H1 (cell line): Measurements from ENCODE around the gene IFNL1. TPM values are rescaled to one million over a fixed set of nuclear protein-coding genes. Genes with fewer than 3 reads are reported as not detected.

Experiments
- SAP30 ChIP-seq: fragments of 300-600 bp; sonication (generic); IDR thresholded peaks from 2 replicates; pipeline ENCODE4 v1.7.1; 2012; ENCODE audit warnings: low read length, moderate library complexity, mild to moderate bottlenecking, inconsistent platforms; ENCODE audit not compliant: insufficient read depth, insufficient replicate concordance
- polyA plus RNA-seq, 7 experiments: library from polyadenylated mRNA; depleted of rRNA in 3 of 7; stranded (reverse) in 5 of 7; unstranded in 2 of 7; fragments of >200 nt in 5 of 7; fragments of 200-250 nt in 2 of 7; gene quantifications; 1 replicate in 5 of 7; 2 replicates in 1 of 7; 4 replicates in 1 of 7; pipeline versions ENCODE4 v1.2.1 to v1.2.3, GENCODE V29; 2011 to 2013; ENCODE audit warnings: missing spikeins in 2 of 7, mixed read lengths in 2 of 7
- total RNA-seq: library from RNA; stranded (reverse); fragmentation: NEBNext Ultra II Directional; extraction: Animal tissue kit (Norgen Biotek cat#: 25700); gene quantifications from 2 replicates; pipeline ENCODE4 v1.2.1, GENCODE V29; 2021
- TF ChIP-seq, protein P1 (sequence below), 3 experiments: IDR thresholded peaks; 1 replicate in 2 of 3; 2 replicates in 1 of 3; pipeline versions ENCODE4 v1.5.1 to v1.6.1; 2011; ENCODE audit warnings: low read length in 3 of 3, mild to moderate bottlenecking in 3 of 3, inconsistent platforms in 2 of 3, low read depth in 1 of 3, moderate library complexity in 1 of 3; ENCODE audit not compliant: insufficient read depth in 1 of 3; ENCODE audit errors: control extremely low read depth in 1 of 3
- TF ChIP-seq, protein P2 (sequence below): IDR thresholded peaks from 2 replicates; pipeline ENCODE4 v1.6.1; 2012; ENCODE audit warnings: inconsistent platforms

IFNL1 gene
- total and polyA plus RNA-seq, 2 of the 8 experiments (the other 6 are each of a cell fraction or from before 2014, with no cell fraction given): not detected

DNA sequence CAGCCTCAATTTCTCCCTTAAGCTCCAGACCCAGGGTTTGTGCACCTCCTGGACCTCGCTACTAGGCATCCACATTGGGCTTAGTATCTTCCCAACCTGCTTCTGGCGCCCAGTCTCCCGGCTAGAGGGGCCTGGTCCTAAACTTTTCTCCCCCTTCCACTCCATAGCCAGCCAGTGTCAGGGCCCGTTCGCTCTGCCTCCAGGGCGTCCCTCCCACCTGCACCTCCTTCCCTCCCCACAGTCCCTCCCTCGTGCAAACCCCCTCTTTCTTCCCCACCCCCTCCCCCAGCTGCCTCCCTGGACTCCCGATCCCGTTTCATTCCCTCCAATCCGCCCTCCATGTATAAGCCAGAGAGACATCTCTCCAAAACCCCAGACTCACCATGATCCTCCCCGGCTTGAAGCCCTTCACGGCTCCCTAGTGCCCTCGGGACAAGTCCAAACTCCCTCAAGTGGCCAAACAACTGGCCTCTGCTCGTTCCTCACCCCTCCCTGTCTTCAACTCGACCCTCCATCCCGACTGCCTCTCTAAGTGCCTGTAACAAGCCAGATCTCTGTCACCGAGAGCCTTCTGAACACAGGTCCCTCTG lies 45.0 kb downstream of the IFNL1 start (continued):
- TF ChIP-seq, protein P1, sequence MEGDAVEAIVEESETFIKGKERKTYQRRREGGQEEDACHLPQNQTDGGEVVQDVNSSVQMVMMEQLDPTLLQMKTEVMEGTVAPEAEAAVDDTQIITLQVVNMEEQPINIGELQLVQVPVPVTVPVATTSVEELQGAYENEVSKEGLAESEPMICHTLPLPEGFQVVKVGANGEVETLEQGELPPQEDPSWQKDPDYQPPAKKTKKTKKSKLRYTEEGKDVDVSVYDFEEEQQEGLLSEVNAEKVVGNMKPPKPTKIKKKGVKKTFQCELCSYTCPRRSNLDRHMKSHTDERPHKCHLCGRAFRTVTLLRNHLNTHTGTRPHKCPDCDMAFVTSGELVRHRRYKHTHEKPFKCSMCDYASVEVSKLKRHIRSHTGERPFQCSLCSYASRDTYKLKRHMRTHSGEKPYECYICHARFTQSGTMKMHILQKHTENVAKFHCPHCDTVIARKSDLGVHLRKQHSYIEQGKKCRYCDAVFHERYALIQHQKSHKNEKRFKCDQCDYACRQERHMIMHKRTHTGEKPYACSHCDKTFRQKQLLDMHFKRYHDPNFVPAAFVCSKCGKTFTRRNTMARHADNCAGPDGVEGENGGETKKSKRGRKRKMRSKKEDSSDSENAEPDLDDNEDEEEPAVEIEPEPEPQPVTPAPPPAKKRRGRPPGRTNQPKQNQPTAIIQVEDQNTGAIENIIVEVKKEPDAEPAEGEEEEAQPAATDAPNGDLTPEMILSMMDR (IDR thresholded peaks at IDR 0.05; ENCODE audit: control extremely low read depth in 1 of 3, insufficient read depth in 1 of 3, low read depth in 1 of 3, low read length in 3 of 3): peak in 2 of 3 experiments; percentile 8 to 15; a peak in 2 of 4 replicates
- no peak for TF ChIP-seq SAP30
- TF ChIP-seq, protein P2, sequence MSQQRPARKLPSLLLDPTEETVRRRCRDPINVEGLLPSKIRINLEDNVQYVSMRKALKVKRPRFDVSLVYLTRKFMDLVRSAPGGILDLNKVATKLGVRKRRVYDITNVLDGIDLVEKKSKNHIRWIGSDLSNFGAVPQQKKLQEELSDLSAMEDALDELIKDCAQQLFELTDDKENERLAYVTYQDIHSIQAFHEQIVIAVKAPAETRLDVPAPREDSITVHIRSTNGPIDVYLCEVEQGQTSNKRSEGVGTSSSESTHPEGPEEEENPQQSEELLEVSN: 0 out of 2 replicates have a peak, but pooled peaks have one; percentile 25
